Right kidney (tissue), 9 donors: ENCODE data around the gene KRT24.
"Not testable (repeated sequence)": the region's sequence is repeated elsewhere in the genome, so short reads cannot be mapped to it uniquely, and the experiment has no call there.

ENCODE experiments used
- DNase-seq: peaks from one replicate; pipeline ENCODE4 v3.0.0-alpha.2; 2016
- long read RNA-seq, 8 donors: transcript quantifications; one replicate each; lab custom pipeline, GENCODE V29; 2026

Gene KRT24
- long read RNA-seq, donor 1, result 0 reads
- long read RNA-seq, donor 2, result 0 reads
- long read RNA-seq, donor 3, result 0 reads
- long read RNA-seq, donor 4, result 0 reads
- long read RNA-seq, donor 5, result 0 reads
- long read RNA-seq, donor 6, result 0 reads
- long read RNA-seq, donor 7, result 0 reads
- long read RNA-seq, donor 8, result 0 reads

DNA sequence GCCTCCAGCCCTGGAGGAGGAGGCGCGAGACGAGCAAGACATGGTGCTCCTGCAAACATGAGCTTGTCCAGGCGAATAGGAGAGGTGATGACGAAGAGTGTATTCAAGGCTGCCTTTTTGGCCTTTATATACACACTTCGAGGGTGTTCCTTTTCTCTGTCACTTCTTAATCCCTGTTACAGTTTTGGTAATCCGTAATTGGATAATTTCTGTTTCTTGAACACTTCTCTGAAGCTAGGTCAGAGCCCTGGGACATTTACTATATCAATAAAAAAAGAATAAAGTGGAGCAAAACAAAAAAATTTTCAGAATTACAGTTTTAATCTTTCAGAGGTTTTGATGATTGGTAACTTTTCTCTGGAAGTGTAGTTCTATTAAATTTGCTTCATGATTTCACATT lies at the start of gene KRT24:
Gene KRT24 (minus strand): TSS at position 101 of the 400 bp plus-strand sequence. CDS start 59 bp downstream, at position 42.
- DNase-seq, result no peak

DNA sequence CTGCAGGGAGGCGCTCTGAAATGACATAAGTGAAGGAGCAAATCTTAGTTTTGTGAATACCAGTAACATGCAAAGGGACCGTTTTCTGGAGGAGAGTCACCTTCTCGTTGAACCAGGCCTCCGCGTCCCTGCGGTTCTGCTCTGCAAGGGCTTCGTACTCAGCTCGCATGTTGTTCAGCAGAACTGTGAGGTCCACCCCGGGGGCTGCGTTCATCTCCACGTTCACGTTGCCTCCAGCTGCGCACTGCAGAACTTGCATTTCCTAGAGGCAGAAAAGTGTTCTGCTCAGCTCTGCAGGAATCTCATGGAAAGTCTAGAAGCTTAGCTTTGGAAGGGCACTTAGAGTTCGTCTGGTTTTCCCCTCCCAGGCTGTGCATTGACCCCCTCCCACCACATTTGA lies 47.5 kb upstream of the KRT24 start:
- DNase-seq, result no peak

- no peak for DNase-seq
These were observed 46.8 kb upstream of the KRT24 start for GRCh38 chr17:40750391-40750790.

DNA sequence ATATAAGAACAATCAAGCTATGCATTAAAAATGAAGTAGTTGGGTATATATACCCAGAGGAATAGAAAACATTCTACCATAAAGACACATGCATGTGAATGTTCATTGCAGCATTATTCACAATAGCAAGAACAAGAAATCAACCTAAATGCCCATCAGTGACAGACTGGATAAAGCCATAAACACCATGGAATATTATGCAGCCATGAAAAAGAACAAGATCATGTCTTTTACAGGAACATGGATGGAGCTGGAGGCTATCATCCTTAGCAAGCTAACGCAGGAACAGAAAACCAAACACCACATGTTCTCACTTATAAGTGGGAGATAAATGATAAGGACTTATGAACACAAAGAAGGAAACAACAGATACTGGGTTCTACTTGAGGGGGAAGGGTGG lies 45.1 kb upstream of the KRT24 start:
- not testable (repeated sequence) for DNase-seq

DNA sequence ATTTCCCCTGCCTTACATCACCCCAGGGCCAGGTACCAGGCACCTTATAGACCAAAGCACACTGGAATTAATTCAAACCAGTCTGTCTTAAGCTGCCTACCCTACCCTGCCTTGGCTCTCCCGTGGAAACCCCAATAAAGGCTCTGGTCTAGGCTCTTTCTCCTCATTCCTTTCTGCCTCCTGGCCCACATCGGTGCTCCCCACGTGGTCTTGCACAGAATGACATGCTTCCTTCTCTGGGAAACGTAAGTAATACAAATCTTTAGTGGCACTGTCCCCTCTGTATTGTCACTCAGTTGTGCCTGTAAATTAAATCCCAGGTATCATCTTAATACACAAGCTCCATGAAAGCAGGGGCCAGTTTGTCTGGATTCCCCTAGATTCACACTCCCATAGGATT lies 35.0 kb upstream of the KRT24 start:
- no peak for DNase-seq

- no peak for DNase-seq
These were observed 31.5 kb upstream of the KRT24 start for GRCh38 chr17:40735016-40735415.

- no peak for DNase-seq
These were observed 30.5 kb upstream of the KRT24 start for GRCh38 chr17:40734018-40734417.

DNA sequence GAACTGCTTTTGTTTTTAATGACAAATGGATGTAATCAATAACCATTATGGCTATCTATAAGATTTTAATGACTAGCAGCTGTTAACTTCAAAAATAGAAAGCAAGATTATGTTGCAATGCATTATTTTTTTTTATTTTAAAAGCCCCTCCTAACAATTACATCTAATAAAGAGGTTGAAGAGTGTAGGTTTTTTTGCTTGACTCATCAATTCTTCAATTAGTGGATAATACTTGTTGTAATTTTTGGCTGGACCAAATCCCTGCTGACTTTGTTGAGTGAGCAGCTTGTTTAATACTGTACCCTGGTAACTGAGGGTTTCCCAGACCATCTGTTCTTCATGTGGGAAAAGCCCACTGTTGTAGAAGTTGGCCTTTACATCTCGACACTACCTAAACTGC lies 27.4 kb upstream of the KRT24 start:
- no peak for DNase-seq

DNA sequence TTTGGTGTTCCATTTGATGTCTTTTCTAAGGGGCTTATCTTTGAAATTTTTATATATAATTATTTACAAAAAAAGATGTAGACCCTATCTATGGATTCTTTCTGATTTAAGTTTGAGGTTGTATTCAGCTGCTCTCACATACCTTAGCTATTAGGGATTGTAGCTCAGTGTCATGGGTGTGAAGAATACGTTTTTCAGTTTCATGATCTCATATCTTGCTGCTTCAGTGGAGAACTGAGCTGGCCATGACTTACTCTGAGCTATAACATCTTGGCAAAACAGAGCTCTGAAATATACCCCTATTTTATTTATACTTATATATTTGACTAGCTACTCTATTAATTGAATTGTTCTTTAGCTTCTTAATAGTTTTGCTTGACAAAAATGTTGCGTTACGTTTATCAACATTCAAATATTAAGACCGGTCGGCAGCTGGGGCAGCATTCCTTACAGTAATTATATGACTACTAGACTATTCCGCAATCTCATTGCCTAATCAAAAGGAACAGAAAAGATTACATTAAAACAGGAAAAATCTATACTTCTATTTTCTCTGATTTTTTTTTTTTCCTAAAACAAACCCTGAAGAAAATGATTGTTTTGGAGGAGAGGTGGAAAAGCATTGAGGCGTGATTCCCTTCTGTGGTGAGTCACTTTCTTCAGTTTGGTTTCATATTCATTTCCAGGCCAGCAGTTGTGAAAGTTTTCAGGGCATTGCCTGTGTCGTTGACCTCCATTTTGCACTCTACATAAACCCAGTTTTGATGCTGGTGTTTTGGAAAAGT lies 24.1 kb upstream of the KRT24 start:
- DNase-seq, result no peak

GRCh38 chr17:40726919-40727318 lies 23.4 kb upstream of the KRT24 start:
- no peak for DNase-seq

DNA sequence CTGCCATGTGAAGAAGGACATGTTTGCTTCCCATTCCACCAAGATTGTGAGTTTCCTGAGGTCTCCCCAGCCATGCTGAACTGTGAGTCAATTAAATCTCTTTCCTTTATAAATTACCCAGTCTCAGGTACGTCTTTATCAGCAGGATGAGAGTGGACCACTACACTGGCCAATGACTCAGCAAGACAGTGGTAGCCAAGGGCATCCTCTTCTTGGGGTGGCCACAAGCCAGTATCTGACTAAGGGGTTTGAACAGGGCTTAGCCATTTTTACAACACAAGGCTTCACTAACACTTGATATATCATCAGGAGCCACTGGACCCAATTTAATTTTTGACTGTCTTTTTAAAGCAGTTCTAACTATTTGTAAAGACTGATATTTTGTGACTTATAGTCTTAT lies 21.1 kb upstream of the KRT24 start:
- DNase-seq, result no peak

DNA sequence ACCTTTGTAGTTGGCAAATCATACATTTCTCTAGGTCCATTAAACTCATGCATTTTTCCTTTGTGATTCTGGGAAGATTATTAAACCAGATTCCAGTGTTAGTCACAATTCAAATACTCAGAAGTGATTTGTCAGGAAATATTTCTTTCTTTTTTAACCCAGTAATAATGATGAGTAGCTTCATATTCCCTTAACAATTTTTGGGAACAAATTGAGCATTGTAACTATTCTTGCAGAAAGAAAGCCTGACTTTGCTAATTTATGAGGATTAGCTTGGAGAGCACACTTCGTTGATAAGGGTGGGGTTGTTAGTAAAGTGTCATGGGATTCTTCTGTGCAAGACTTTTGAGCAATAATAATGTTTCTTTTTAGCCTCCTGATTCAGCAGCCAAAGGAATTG lies 18.7 kb upstream of the KRT24 start:
- DNase-seq, result no peak

DNA sequence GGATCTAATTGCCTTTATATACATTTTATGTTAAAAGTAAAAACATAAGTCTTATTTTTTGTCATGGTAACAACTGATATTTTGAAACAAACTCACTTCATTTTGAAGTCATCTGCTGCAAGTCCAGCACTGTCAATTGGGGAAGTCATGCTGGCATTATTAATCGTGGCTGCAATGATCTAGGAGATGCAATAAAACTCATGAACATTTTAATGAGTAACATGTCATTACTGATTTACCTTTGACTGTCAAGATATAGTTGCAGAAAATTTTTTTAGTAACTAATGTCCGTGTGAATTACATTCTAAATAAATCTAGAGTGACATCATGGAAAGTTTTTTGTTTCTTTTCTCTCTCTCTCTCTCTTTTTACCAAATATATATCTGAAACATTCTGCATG lies 17.3 kb upstream of the KRT24 start:
- no peak for DNase-seq

GRCh38 chr17:40718930-40719329 lies 15.4 kb upstream of the KRT24 start:
- DNase-seq, result no peak

- no peak for DNase-seq
These were observed 14.2 kb upstream of the KRT24 start for GRCh38 chr17:40717776-40718175.

- no peak for DNase-seq
These were observed 10.9 kb upstream of the KRT24 start for GRCh38 chr17:40714473-40714872.

DNA sequence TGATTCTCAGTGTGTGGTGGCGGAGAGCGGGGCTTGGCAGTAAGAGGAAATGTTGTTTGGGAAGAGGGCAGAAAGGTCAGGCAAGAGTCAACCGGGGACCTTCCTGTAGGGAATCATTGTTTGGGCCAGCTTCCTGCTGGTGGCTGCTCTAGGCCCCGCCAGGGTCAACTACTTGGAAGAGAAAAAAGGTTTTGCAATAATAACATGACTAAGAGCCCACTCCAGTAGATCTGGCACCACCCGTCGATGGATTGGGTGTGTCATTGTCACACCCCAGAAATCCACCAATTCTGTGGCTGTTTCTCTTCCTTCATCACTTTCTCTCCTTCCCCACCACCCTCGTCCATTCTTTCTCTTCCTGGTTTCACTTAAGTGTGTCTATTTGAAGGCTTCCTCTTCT lies 4.2 kb upstream of the KRT24 start:
- DNase-seq, result no peak

DNA sequence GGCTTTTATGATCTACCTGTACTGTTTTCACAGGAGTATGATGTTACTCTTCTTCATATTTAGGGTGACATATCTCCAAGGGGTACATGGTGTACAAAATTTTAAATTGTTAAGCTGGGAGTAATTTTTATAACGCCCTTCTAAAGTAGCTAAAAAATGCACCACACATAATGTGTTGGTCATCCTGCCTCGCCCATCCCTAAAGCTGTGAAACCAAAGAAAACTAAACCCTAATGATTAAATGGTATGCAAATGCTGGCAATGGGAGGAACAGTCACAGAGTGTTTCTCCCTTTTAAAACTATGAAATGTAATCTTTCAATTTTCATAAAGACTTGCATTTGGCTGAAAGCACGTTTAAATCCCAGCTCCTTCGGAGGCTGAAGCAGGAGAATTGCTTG lies 2.0 kb upstream of the KRT24 start:
- no peak for DNase-seq

DNA sequence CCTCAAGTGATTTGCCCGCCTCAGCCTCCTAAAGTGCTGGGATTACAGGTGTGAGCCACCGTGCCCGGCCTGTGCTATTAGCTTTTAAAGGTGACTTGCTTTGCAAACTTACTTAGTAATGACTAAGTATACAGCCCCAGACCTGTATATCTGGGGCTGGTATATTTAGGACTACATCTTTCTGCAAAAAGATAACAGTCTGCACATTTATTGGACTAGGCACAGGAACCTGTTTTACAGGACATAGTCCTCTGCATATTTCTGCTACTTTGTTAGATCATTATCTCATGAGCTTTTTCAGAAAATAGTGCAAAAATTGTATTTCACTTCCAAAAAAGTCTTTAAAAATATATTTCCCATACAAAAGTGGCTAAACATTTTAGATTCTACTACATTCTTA lies 1.3 kb downstream of the KRT24 start:
- DNase-seq, result no peak

GRCh38 chr17:40699853-40700252 lies 3.7 kb downstream of the KRT24 start:
- DNase-seq, result no peak

DNA sequence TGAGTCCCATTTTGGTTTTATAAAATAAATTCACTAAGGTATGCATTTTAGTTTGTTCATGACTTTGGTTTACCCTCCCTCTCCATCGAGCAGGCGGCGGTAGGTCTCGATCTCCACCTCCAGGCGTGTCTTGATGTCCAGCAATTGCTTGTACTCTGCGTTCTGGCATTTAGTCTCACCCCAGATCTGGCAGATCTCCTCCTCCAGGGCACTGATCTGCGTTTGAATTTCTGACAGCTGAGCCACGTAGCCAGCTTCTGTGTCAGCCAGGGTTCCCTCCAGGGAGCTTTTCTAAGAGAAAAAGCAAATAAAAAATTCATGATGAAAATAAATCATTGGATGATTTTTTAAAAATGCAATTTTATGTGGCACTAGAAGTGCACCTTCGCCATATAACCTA lies 4.2 kb downstream of the KRT24 start:
- no peak for DNase-seq

- DNase-seq, result no peak
These were observed 6.3 kb downstream of the KRT24 start for GRCh38 chr17:40697297-40697696.

DNA sequence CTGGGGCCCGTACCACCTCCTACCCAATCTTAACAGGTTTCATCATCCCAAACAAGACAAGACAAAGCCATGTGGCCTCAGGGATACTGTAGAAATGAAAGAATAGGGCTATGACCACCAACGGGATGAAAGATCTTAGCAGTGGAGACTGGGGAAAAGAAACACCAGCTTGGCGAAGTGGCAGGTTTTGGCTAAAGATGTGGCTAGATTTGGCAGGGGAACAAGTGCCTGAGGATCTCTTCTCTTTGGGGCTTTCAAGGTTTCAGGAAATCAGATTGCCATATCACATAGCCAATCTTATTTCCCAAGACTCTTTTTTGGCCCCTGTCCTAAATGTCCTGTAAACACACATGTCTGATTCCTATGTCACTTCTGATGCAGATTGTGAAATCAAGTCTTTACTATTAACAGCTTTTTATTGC lies 6.9 kb downstream of the KRT24 start:
- no peak for DNase-seq

GRCh38 chr17:40695874-40696472 lies 7.6 kb downstream of the KRT24 start:
- no peak for DNase-seq
